OCI-LY7 (cell line): ENCODE results near the gene NAT9. TPM values are rescaled to one million over a fixed set of nuclear protein-coding genes. Genes with fewer than 3 reads are reported as not detected.

ENCODE experiments used
- BruUV-seq: library from RNA; stranded (reverse); fragments of 400-500 nt; replicated peaks from 2 replicates; lab custom pipeline; 2021; lab: Mats Ljungman, UMichigan
- CTCF ChIA-PET: fragments of 300-600 bp; sonication (Branson Sonifier 250); formaldehyde crosslinking; loops from one replicate; lab custom pipeline; 2022; ENCODE audit warnings: antibody characterized with exemption; ENCODE audit not compliant: unreplicated experiment; lab: Charles Lee
- POLR2A ChIA-PET: fragments of 300-600 bp; sonication (Branson Sonifier 250); formaldehyde crosslinking; loops from one replicate; lab custom pipeline; 2022; ENCODE audit warnings: antibody characterized with exemption; lab: Charles Lee
- DNase-seq: peaks from one replicate; pipeline ENCODE4 v3.0.0-alpha.2; 2015; ENCODE audit warnings: low spot score
- H2AFZ ChIP-seq: fragments of 200-600 bp; sonication (generic), shearing (Covaris generic); 2 replicates; pipeline ENCODE4 v1.6.1; 2014; ENCODE audit warnings: mild to moderate bottlenecking, antibody characterized with exemption, low read length, moderate library complexity
- H3K27ac ChIP-seq: fragments of 200-600 bp; sonication (generic); 2 replicates; pipeline ENCODE4 v1.5.1; 2014; ENCODE audit warnings: mixed run types, low read depth, mild to moderate bottlenecking, moderate library complexity, low read length, inconsistent platforms; ENCODE audit not compliant: poor library complexity, severe bottlenecking
- H3K36me3 ChIP-seq: fragments of 200-600 bp; sonication (generic); 2 replicates; pipeline ENCODE4 v1.6.1; 2014; ENCODE audit warnings: mild to moderate bottlenecking, antibody characterized with exemption, low read length, moderate library complexity, mixed read lengths; ENCODE audit not compliant: insufficient read depth
- H3K4me1 ChIP-seq: fragments of 200-600 bp; sonication (generic); 2 replicates; pipeline ENCODE4 v1.5.1; 2014; ENCODE audit warnings: mild to moderate bottlenecking, low read length; ENCODE audit not compliant: insufficient read depth, poor library complexity, severe bottlenecking
- H3K4me2 ChIP-seq: fragments of 200-600 bp; sonication (generic); 2 replicates; pipeline ENCODE4 v1.6.1; 2014; ENCODE audit warnings: mild to moderate bottlenecking, low read length
- H3K4me3 ChIP-seq: fragments of 200-600 bp; sonication (generic); 2 replicates; pipeline ENCODE4 v1.5.1; 2014; ENCODE audit warnings: mild to moderate bottlenecking, low read depth, low read length; ENCODE audit not compliant: poor library complexity, severe bottlenecking
- H3K79me2 ChIP-seq: fragments of 200-600 bp; sonication (generic); 2 replicates; pipeline ENCODE4 v1.6.1; 2016; ENCODE audit warnings: low read depth, mild to moderate bottlenecking, low read length, moderate library complexity, mixed read lengths; ENCODE audit not compliant: insufficient read depth
- H3K9me2 ChIP-seq: fragments of 200-600 bp; sonication (generic); 2 replicates; pipeline ENCODE4 v1.6.1; 2016; ENCODE audit warnings: mild to moderate bottlenecking, low read length, mixed read lengths; ENCODE audit not compliant: insufficient read depth
- H3K9me3 ChIP-seq: fragments of 200-600 bp; sonication (generic); 2 replicates; pipeline ENCODE4 v1.6.1; 2014; ENCODE audit warnings: mild to moderate bottlenecking, mixed run types, low read length, mixed read lengths
- H4K20me1 ChIP-seq: fragments of 200-600 bp; sonication (generic); 2 replicates; pipeline ENCODE4 v1.6.1; 2014; ENCODE audit warnings: mild to moderate bottlenecking, antibody characterized with exemption, low read length, moderate library complexity, mixed read lengths; ENCODE audit not compliant: insufficient read depth
- CTCF ChIP-seq: fragments of 200-600 bp; sonication (generic); conservative IDR thresholded peaks from 2 replicates; pipeline ENCODE4 v1.5.1; 2014; ENCODE audit warnings: mild to moderate bottlenecking, antibody characterized with exemption, low read length, moderate library complexity, mixed read lengths
- EZH2phosphoT487 ChIP-seq: fragments of 200-600 bp; sonication (generic); IDR thresholded peaks from 2 replicates; pipeline ENCODE4 v1.6.1; 2018; ENCODE audit warnings: low read depth, borderline replicate concordance, mild to moderate bottlenecking, mixed run types, antibody characterized with exemption, low read length, moderate library complexity, mixed read lengths
- intact Hi-C: fragments of 100-400 bp; cut with micrococcal nuclease; formaldehyde crosslinking; loops from one replicate; pipeline ENCODE4 v1.10.0; 2022; ENCODE audit not compliant: unreplicated experiment
- total RNA-seq, 2 experiments: library from RNA; depleted of rRNA in 1 of 2; stranded (reverse); fragments of >200 nt in 1 of 2; shearing (Covaris generic) in 1 of 2; gene quantifications; 2 replicates each; pipeline ENCODE4 v1.2.3, GENCODE V29; 2014 to 2022

Gene NAT9
- total RNA-seq, 2 experiments from 2014 or later: 77.2 to 87.9 TPM

GRCh38 chr17:74780443-74781238 is 4.5 kb upstream of the NAT9 start:
- Histone ChIP-seq H3K4me1 (peaks cover 46% of the 10 kb centered on the region), H3K27ac (no peak overlapping the region), H3K9me3 (no peaks in the 10 kb centered on the region), H4K20me1 (peaks cover 7% of the 10 kb centered on the region; the same call in 1 of the 2 replicates), H3K4me2 (no peak overlapping the region), H3K36me3 (no peaks in the 10 kb centered on the region), H3K9me2 (no peaks in the 10 kb centered on the region), H3K79me2 (peaks cover 9% of the 10 kb centered on the region), H2AFZ (no peak overlapping the region), H3K4me3 (no peak overlapping the region)
- ChIA-PET CTCF (interaction anchor here (0.9 kb wide), 1 partner anchor 10 kb away, joined by 3 read pairs; no protein-coding TSS in a partner anchor), POLR2A (interaction anchor here (0.7 kb wide), 1 partner anchor 194 kb away, joined by 3 read pairs; no protein-coding TSS in a partner anchor)
- BruUV-seq: no TSS peak
- peak; percentile 89 for DNase-seq
- intact Hi-C loops: loop anchor here (1.0 kb wide), 3 partner anchors 31 to 123 kb away; no protein-coding TSS in a partner anchor
- no peak for TF ChIP-seq EZH2phosphoT487
- peak; percentile 100 for TF ChIP-seq CTCF

GRCh38 chr17:74779948-74780400 is 3.8 kb upstream of the NAT9 start:
- no peaks in the 10 kb centered on the region; the same call in 1 of the 2 replicates for H4K20me1 ChIP-seq
- no peak overlapping the region for H3K4me3 ChIP-seq
- CTCF ChIA-PET: interaction anchor here (0.6 to 0.9 kb wide), 2 partner anchors 9 to 43 kb away, joined by 3 to 10 read pairs; partner anchors contain the start of gene RAB37
- no peaks in the 10 kb centered on the region for H3K9me2 ChIP-seq
- H3K4me2 ChIP-seq: no peak overlapping the region; the same call in 1 of the 2 replicates
- intact Hi-C loops: no loop called here
- H2AFZ ChIP-seq: no peak overlapping the region
- BruUV-seq: no TSS peak
- TF ChIP-seq CTCF: no peak
- TF ChIP-seq EZH2phosphoT487: no peak
- H3K4me1 ChIP-seq: peaks cover 45% of the 10 kb centered on the region
- POLR2A ChIA-PET: interaction anchor here (0.6 to 1.2 kb wide), 2 partner anchors 43 to 52 kb away, joined by 3 to 4 read pairs; partner anchors contain the start of gene RAB37
- no peaks in the 10 kb centered on the region for H3K9me3 ChIP-seq
- peaks cover 16% of the 10 kb centered on the region for H3K79me2 ChIP-seq
- H3K36me3 ChIP-seq: no peaks in the 10 kb centered on the region
- H3K27ac ChIP-seq: no peak overlapping the region
- DNase-seq: peak; percentile 42
